Measurements from ENCODE around the gene LIN54.
"Not testable (repeated sequence)": the region's sequence is repeated elsewhere in the genome, so short reads cannot be mapped to it uniquely, and the experiment has no call there.

The LIN54 gene

DNA sequence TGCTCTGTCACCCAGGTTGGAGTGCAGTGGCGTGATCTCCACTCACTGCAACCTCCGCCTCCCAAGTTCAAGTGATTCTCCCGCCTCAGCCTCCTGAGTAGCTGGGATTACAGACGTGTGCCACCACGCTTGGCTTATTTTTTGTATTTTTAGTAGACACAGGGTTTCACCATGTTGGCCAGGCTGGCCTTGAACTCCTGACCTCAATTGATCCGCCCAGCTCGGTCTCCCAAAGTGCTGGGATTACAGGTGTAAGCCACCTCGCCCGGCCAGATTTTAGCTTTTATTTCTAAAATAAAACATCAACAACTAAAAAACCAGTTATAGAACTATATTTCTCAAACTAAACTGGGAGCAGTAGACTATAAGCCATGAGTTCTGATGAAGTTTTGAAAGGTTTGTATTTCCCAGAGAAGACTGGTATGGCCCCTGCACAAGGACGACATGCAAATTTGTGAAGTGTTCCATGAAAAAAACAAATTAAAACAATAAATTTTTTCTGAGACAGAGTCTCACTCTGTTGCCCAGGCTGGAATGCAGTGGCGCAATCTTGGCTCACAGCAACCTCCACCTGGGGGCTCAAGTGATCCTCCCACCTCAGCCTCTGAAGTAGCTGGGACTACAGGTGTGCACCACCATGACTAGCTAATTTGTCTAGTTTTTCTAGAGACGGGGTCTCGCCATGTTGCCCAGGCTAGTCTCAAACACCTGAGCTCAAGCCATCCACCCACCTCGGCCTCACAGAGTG is 7.4 kb downstream of the LIN54 start:
- H3K27me3 Mint-ChIP-seq; ATAC-seq (replicated peaks; ENCODE audit: extremely low read depth, poor library complexity, severe bottlenecking); H3K9me3 Mint-ChIP-seq; DNase-seq (ENCODE audit: low spot score in 2 of 2); H3K36me3 Mint-ChIP-seq (ENCODE audit: insufficient read depth); H3K27ac Mint-ChIP-seq (ENCODE audit: low read depth); H3K4me3 Mint-ChIP-seq: not testable (repeated sequence)
- peaks cover 32% of the 10 kb centered on the region for H3K4me1 Mint-ChIP-seq

DNA sequence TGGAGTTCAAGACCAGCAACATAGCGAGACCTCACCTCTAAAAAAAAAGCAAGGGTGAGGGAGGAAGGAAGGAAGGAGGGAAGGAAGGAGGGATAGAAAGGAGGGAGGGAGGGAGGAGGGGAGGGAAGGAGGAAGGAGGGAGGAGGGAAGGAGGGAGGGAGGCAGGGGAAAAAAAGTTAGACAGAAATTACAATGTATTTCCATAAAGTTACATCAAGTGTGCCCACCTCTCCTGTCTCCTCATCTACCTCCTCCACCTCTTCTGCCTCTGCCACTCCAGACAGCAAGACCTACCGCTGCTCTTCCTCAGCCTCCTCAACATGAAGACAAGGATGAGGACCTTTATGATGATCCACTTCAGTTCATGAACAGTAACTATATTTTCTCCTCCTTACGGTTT is 8.3 kb downstream of the LIN54 start:
- Mint-ChIP-seq H3K27me3 (no peaks in the 10 kb centered on the region), H3K9me3 (no peaks in the 10 kb centered on the region), H3K4me3 (no peak overlapping the region), H3K27ac (ENCODE audit: low read depth) (no peak overlapping the region), H3K4me1 (peaks cover 29% of the 10 kb centered on the region), H3K36me3 (ENCODE audit: insufficient read depth) (peaks cover 6% of the 10 kb centered on the region)
- no peak for ATAC-seq (replicated peaks; ENCODE audit: extremely low read depth, poor library complexity, severe bottlenecking)
- DNase-seq (ENCODE audit: low spot score in 2 of 2): no peak

DNA sequence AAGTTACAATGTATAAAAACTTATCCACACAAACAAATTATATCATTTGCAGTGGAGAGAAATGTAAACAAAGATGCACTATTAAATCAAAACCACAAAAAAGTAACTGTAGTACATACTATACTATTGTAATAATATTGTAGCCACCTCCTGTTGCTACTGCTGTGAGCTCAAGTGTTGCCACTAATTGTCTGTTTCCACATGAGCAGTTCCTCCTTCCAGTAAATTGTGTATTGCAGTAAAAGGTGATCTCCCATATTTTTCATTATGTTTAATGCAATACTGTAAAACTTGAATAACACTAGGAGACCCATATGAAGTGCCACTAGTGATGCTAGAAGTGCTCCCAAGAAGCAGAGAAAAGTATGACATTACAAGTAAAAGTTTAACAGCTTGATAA is 11.7 kb downstream of the LIN54 start:
- Mint-ChIP-seq H3K9me3 (no peaks in the 10 kb centered on the region), H3K27ac (ENCODE audit: low read depth) (no peak overlapping the region), H3K4me1 (peaks cover 27% of the 10 kb centered on the region), H3K36me3 (ENCODE audit: insufficient read depth) (peaks cover 9% of the 10 kb centered on the region), H3K27me3 (no peaks in the 10 kb centered on the region), H3K4me3 (no peak overlapping the region)
- ATAC-seq (replicated peaks; ENCODE audit: extremely low read depth, poor library complexity, severe bottlenecking) (no peak), DNase-seq (ENCODE audit: low spot score in 2 of 2) (no peak)

DNA sequence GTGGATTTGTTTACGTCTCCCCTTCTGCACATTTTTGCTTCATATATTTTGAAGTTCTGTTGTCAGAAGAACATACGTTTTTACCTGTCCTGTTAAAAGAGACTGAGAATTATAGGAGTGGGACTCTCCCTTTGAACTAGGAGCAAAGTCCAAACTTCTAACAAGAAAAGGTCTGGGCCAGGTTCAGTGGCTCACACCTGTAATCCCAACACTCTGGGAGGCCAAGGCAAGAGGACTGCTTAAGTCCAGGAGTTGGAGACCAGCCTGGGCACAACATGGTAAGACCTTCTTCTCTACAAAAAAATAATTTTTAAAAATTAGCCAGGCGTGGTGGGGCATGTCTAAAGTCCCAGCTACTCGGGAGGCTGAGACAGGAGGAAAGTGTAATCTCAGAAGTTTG is 15.8 kb downstream of the LIN54 start:
- H3K27ac Mint-ChIP-seq (ENCODE audit: low read depth): no peak overlapping the region
- no peak for ATAC-seq (replicated peaks; ENCODE audit: extremely low read depth, poor library complexity, severe bottlenecking)
- no peaks in the 10 kb centered on the region for H3K9me3 Mint-ChIP-seq
- no peaks in the 10 kb centered on the region for H3K27me3 Mint-ChIP-seq
- H3K36me3 Mint-ChIP-seq (ENCODE audit: insufficient read depth): peaks cover 12% of the 10 kb centered on the region
- no peak for DNase-seq (ENCODE audit: low spot score in 2 of 2)
- peaks cover 23% of the 10 kb centered on the region for H3K4me1 Mint-ChIP-seq
- H3K4me3 Mint-ChIP-seq: no peak overlapping the region

DNA sequence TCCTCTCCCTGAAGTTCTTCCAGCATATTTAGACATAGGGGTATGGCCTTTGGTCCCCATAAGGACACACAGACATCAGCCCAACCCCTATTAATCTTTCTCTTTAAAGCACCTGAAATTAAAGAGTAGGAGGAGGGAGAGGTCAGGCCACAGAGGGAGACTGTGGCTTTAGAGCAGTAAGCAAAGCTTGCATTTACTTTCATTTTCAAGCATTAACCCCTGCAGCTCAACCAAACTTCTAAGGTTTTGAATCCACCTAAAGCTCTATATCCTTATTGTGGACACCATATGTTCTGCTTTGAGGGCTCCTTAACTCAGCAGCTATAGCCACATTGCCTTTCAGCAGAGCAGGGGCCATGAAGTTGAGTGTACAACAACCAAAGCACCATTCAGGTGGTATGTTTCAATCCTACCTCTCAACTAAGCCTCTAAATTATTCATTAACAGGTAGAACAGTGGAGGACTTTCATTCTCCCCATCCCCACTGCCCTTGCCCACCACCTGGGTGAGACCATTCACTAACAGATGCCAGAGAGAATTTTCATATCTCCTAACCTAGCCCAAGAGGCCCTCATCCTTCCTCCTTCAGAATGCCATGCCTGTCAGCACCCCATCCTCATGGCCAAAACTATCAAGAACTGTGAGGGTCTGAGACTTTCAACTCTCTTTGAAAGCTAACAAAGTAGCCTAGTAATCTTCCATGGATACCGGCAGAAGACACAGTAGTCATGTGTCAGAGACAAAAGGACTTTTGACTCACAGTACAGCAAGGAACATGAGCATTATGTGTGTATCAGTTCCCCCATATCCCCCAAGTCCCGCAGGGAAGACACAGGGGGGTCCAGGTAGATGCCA is 20.8 kb downstream of the LIN54 start:
- DNase-seq (ENCODE audit: low spot score in 2 of 2) (no peak), ATAC-seq (replicated peaks; ENCODE audit: extremely low read depth, poor library complexity, severe bottlenecking) (peak; percentile 67)
- H3K4me3 Mint-ChIP-seq: peak overlapping the region; percentile 65
- peaks cover 9% of the 10 kb centered on the region for H3K36me3 Mint-ChIP-seq (ENCODE audit: insufficient read depth)
- peak overlapping the region; percentile 85 for H3K27ac Mint-ChIP-seq (ENCODE audit: low read depth)
- no peaks in the 10 kb centered on the region for H3K27me3 Mint-ChIP-seq
- H3K4me1 Mint-ChIP-seq: peaks cover 23% of the 10 kb centered on the region
- H3K9me3 Mint-ChIP-seq: no peaks in the 10 kb centered on the region

DNA sequence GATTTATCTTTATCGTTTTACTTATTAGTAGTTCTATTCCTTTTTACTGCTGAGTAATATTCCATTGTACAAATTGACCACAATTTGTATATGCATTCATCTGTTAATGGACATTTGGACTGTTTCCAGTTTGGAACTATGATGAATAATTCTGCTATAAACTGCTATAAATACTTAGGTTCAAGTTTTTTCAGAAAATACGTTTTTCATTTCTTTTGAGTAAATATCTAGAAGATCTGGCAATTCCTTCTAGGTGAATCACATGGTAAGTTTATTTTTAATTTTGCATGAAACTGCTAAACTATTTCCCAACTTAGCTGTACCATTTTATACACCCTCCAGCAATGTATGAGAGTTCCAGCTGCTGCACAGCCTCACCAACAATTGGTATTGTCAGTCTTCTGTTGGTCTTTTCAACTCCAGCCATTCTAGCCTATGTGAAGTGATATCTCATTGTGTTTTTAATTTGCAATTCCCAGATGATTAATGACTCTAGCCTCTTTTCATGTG is 22.2 kb downstream of the LIN54 start:
- no peak for ATAC-seq (replicated peaks; ENCODE audit: extremely low read depth, poor library complexity, severe bottlenecking)
- no peak for DNase-seq (ENCODE audit: low spot score in 2 of 2)
- no peak overlapping the region for H3K27ac Mint-ChIP-seq (ENCODE audit: low read depth)

DNA sequence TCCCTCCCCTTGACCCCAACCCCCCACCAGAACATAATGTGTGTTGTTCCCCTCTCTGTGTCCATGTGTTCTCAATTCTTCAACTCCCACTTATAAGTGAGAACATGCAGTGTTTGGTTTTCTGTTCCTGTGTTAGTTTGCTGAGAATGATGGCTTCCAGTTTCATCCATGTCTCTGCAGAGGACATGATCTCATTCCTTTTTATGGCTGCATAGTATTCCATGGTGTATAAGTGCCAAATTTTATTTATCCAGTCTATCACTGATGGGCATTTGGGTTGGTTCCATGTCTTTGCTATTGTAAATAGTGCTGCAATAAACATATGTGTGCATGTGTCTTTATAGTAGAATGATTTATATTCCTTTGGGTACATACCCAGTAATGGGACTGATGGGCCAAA is 23.1 kb downstream of the LIN54 start:
- H3K27me3 Mint-ChIP-seq; H3K9me3 Mint-ChIP-seq; H3K4me3 Mint-ChIP-seq; ATAC-seq (replicated peaks; ENCODE audit: extremely low read depth, poor library complexity, severe bottlenecking); H3K27ac Mint-ChIP-seq (ENCODE audit: low read depth); DNase-seq (ENCODE audit: low spot score in 2 of 2): not testable (repeated sequence)
- Mint-ChIP-seq H3K4me1 (peaks cover 30% of the 10 kb centered on the region), H3K36me3 (ENCODE audit: insufficient read depth) (peaks cover 13% of the 10 kb centered on the region)

More for the DNA sequence above, 22.2 kb downstream of the LIN54 start:
- H3K27me3 Mint-ChIP-seq: no peaks in the 10 kb centered on the region
- H3K36me3 Mint-ChIP-seq (ENCODE audit: insufficient read depth): peaks cover 12% of the 10 kb centered on the region
- no peaks in the 10 kb centered on the region for H3K9me3 Mint-ChIP-seq
- peaks cover 30% of the 10 kb centered on the region for H3K4me1 Mint-ChIP-seq
- no peak overlapping the region for H3K4me3 Mint-ChIP-seq

DNA sequence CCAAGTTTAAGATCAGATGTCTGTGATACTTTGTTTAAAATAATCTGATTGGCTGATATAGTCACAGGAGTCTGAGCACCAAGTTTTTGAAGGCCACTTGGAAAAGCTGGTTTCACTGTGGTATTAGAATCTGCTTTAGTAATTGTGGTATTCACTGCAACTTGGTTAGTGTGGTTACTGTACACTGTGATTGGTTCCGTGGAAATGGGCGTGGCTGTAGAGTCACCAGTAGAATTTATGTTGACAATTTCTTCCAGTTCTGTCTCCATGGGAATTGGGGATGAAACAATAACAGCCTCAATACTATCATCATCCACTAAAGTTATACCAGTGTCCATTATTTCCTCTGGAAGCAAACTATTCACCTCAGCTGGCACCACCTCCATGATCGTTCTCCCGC is 26.2 kb downstream of the LIN54 start:
- ATAC-seq (replicated peaks; ENCODE audit: extremely low read depth, poor library complexity, severe bottlenecking) (no peak), DNase-seq (ENCODE audit: low spot score in 2 of 2) (no peak)
- no peak overlapping the region for H3K27ac Mint-ChIP-seq (ENCODE audit: low read depth)
- no peak overlapping the region for H3K4me3 Mint-ChIP-seq
- no peaks in the 10 kb centered on the region for H3K27me3 Mint-ChIP-seq
- peaks cover 21% of the 10 kb centered on the region for H3K4me1 Mint-ChIP-seq
- H3K9me3 Mint-ChIP-seq: no peaks in the 10 kb centered on the region
- H3K36me3 Mint-ChIP-seq (ENCODE audit: insufficient read depth): peaks cover 11% of the 10 kb centered on the region

DNA sequence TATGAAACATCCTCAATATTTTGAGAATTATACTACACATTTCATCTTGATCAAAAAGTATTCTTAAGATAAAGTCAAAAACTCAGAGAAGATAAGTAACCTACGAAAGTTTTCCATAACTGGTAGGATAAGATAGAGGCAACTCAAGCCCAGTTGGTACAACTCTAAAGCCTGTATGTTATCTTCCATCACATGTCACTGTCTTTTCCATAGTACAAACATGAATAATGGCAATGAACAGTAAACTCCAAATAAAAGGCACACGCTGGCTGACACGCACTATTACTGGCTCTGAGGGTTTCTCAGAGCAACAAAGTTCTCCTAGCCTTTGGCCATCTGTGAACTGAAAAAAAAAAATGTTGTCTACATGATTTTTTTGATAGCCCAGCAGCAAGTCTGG is 27.2 kb downstream of the LIN54 start:
- Mint-ChIP-seq H3K4me1 (peaks cover 16% of the 10 kb centered on the region), H3K4me3 (no peak overlapping the region), H3K27me3 (no peaks in the 10 kb centered on the region), H3K9me3 (no peaks in the 10 kb centered on the region), H3K27ac (ENCODE audit: low read depth) (no peak overlapping the region), H3K36me3 (ENCODE audit: insufficient read depth) (peaks cover 14% of the 10 kb centered on the region)
- no peak for DNase-seq (ENCODE audit: low spot score in 2 of 2)
- no peak for ATAC-seq (replicated peaks; ENCODE audit: extremely low read depth, poor library complexity, severe bottlenecking)

DNA sequence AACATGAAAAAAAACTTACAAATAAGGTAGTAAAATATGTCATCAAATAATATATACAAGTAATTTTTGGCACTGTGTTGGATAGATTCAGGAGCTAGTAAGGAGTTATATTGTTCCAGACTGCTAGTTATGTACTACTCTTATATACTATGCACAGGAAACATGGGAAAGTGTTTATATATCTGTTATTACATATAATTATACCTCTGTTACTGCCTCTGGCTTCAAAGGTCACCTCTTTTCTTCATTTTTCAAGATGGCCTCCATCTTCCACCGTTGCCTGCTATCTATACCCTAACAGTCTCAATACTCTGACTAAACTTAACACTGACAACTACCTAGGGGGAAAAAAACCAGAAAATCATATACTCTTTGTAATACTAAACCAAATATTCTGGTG is 29.5 kb downstream of the LIN54 start:
- DNase-seq (ENCODE audit: low spot score in 2 of 2) (no peak), ATAC-seq (replicated peaks; ENCODE audit: extremely low read depth, poor library complexity, severe bottlenecking) (no peak)
- no peaks in the 10 kb centered on the region for H3K27me3 Mint-ChIP-seq
- peaks cover 14% of the 10 kb centered on the region for H3K36me3 Mint-ChIP-seq (ENCODE audit: insufficient read depth)
- no peak overlapping the region for H3K4me3 Mint-ChIP-seq
- H3K4me1 Mint-ChIP-seq: peaks cover 10% of the 10 kb centered on the region
- H3K9me3 Mint-ChIP-seq: no peaks in the 10 kb centered on the region
- peak overlapping the region; percentile 38 for H3K27ac Mint-ChIP-seq (ENCODE audit: low read depth)

DNA sequence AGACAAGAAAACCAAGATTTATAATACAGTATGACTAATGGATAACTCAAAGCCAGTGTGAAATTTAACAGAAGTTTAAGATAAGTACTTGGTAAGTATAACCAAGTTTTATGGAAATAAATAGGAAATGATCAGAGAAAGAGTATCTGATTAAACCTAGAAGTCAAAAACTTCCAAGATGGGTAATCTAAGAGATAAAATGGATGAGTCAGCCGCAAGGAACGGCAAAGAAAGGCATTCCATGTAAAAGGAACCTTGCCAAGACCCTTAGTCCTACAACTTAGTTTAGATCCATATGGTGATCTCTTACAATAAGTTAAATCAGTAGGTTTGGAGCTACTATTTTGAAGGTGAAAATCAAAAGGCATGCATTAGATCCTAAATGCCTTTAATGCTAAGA is 34.8 kb downstream of the LIN54 start:
- H3K36me3 Mint-ChIP-seq (ENCODE audit: insufficient read depth): peaks cover 19% of the 10 kb centered on the region

DNA sequence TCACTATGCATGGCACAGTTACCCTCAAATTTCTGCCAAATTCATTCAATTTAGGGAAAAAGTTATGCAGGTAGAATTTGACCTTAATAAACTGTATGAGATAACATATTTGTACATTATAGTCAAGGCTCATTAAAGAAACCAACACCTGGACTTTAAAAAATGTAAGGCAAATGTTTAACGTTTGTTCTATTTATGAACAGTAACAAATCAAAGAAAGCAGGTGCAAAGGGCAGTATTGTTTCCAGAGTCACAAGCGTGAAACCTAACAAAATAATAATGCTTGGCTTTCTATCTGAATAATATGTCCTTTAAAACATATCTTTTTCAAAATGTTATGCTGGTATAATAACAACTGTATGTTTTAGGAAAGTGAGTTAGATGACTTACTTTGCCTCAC is 41.2 kb downstream of the LIN54 start:
- Mint-ChIP-seq H3K27me3 (no peaks in the 10 kb centered on the region), H3K27ac (ENCODE audit: low read depth) (peak overlapping the region; percentile 65), H3K9me3 (no peaks in the 10 kb centered on the region), H3K4me1 (peaks cover 24% of the 10 kb centered on the region), H3K36me3 (ENCODE audit: insufficient read depth) (peaks cover 25% of the 10 kb centered on the region), H3K4me3 (no peak overlapping the region)
- no peak for ATAC-seq (replicated peaks; ENCODE audit: extremely low read depth, poor library complexity, severe bottlenecking)
- no peak for DNase-seq (ENCODE audit: low spot score in 2 of 2)

More for the DNA sequence above, 34.8 kb downstream of the LIN54 start:
- no peaks in the 10 kb centered on the region for H3K9me3 Mint-ChIP-seq
- DNase-seq (ENCODE audit: low spot score in 2 of 2): no peak
- no peak overlapping the region for H3K4me3 Mint-ChIP-seq
- H3K4me1 Mint-ChIP-seq: peaks cover 5% of the 10 kb centered on the region
- ATAC-seq (replicated peaks; ENCODE audit: extremely low read depth, poor library complexity, severe bottlenecking): no peak
- H3K27me3 Mint-ChIP-seq: no peaks in the 10 kb centered on the region
- no peak overlapping the region for H3K27ac Mint-ChIP-seq (ENCODE audit: low read depth)

DNA sequence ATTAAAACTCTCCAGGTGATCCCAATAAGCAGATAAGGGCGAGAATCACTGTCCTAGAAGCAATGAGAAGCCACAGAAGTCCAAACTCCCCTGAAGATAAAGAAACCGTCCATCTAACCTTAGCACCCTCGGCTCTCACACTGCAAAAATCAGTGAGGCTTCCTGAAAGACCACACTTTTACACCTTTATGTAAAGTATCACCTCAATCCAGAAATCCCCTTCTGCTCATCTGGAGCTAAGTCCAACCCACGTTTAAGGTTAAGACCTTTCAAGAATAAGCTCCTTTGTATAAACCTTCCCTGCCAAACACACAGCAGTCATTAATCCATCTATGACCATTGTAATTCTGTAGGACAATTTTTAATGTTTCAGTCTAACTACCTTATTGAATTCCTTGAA is 41.7 kb downstream of the LIN54 start:
- ATAC-seq (replicated peaks; ENCODE audit: extremely low read depth, poor library complexity, severe bottlenecking): no peak
- H3K9me3 Mint-ChIP-seq: no peaks in the 10 kb centered on the region
- H3K4me3 Mint-ChIP-seq: no peak overlapping the region

More for the DNA sequence above, 41.7 kb downstream of the LIN54 start:
- peaks cover 22% of the 10 kb centered on the region for H3K36me3 Mint-ChIP-seq (ENCODE audit: insufficient read depth)
- peaks cover 24% of the 10 kb centered on the region for H3K4me1 Mint-ChIP-seq
- DNase-seq (ENCODE audit: low spot score in 2 of 2): no peak
- H3K27me3 Mint-ChIP-seq: no peaks in the 10 kb centered on the region
- peak overlapping the region; percentile 65 for H3K27ac Mint-ChIP-seq (ENCODE audit: low read depth)

All from central memory CD8-positive, alpha-beta T cell (primary cell).